ENCODE measurements around the gene EI24. TPM values are rescaled to one million over a fixed set of nuclear protein-coding genes. Genes with fewer than 3 reads are reported as not detected.

Gene EI24
- total and polyA plus RNA-seq, 2 experiments from 2014 or later, result 76.2 to 130 TPM

DNA sequence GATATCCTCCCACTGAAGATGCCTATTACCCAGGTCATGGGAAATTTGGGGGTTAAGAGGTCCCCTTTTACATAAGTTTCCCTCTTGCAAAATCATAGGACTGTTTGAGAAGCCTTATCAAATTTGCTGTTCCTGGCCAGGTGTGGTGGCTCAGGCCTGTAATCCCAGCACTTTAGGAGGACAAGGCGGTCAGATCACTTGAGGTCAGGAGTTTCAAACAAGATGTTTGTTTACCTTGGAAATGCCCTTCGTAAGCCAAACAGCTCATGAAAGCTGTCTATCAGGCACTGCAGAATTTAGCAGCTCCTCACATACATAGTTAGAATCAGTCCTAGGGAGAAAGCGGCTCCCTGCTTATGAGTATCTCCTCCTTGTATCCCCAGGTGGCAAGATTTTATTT, 4.9 kb upstream of the EI24 start:
- no peak overlapping the region for H2AFZ ChIP-seq
- H3K27ac ChIP-seq, result no peak overlapping the region
- DNase-seq (ENCODE audit: low spot score), result no peak
- no peak overlapping the region for H3K4me2 ChIP-seq
- TF ChIP-seq EZH2phosphoT487 (IDR thresholded peaks at IDR 0.05; ENCODE audit: low read depth, severe bottlenecking, unreplicated experiment), result no peak
- no peak for TF ChIP-seq EZH2 (IDR thresholded peaks at IDR 0.05; ENCODE audit: borderline replicate concordance)
- TF ChIP-seq, protein P1, sequence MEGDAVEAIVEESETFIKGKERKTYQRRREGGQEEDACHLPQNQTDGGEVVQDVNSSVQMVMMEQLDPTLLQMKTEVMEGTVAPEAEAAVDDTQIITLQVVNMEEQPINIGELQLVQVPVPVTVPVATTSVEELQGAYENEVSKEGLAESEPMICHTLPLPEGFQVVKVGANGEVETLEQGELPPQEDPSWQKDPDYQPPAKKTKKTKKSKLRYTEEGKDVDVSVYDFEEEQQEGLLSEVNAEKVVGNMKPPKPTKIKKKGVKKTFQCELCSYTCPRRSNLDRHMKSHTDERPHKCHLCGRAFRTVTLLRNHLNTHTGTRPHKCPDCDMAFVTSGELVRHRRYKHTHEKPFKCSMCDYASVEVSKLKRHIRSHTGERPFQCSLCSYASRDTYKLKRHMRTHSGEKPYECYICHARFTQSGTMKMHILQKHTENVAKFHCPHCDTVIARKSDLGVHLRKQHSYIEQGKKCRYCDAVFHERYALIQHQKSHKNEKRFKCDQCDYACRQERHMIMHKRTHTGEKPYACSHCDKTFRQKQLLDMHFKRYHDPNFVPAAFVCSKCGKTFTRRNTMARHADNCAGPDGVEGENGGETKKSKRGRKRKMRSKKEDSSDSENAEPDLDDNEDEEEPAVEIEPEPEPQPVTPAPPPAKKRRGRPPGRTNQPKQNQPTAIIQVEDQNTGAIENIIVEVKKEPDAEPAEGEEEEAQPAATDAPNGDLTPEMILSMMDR (IDR thresholded peaks at IDR 0.05; ENCODE audit: poor library complexity), result no peak
- H4K20me1 ChIP-seq (ENCODE audit: insufficient read depth, poor library complexity, severe bottlenecking), result no peaks in the 10 kb centered on the region
- WGBS (ENCODE audit: low lambda C conversion rate, missing lambda C conversion rate), result 59% methylated on average over 3 of the region's 3 CpGs
- no peaks in the 10 kb centered on the region for H3K27me3 ChIP-seq
- no peaks in the 10 kb centered on the region for H3K9me2 ChIP-seq (replicated peaks; ENCODE audit: insufficient read depth)
- H3K4me3 ChIP-seq, result no peak overlapping the region
- H3K9me3 ChIP-seq (ENCODE audit: low read depth), result no peaks in the 10 kb centered on the region
- no peaks in the 10 kb centered on the region for H3K4me1 ChIP-seq (ENCODE audit: insufficient read depth)
- no peaks in the 10 kb centered on the region for H3K36me3 ChIP-seq (replicated peaks; ENCODE audit: insufficient read depth, low read depth)
- no peaks in the 10 kb centered on the region for H3K79me2 ChIP-seq

DNA sequence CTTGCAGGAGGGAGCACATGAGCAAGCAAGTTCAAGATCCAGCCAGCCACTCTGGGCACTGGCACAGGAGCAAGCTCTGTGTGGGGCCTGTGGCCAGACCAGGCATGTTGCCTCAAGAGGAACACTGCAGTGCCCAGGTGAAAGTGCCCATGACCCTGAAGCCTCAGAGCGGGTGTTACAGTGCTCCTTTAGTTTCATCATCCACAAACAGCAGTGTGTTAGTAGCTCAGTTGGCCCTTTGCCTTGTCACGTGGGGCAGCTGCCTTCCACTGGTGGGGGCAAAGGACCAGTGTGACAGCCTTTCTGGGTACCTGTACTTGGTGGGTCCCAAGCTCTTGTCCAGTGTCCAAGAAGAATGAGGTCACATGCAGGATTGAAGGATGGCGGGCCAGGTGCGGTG, 3.0 kb upstream of the EI24 start:
- Histone ChIP-seq H3K4me2 (no peak overlapping the region), H3K4me1 (ENCODE audit: insufficient read depth) (peaks cover 9% of the 10 kb centered on the region), H4K20me1 (ENCODE audit: insufficient read depth, poor library complexity, severe bottlenecking) (peaks cover 2% of the 10 kb centered on the region), H2AFZ (no peak overlapping the region), H3K36me3 (replicated peaks; ENCODE audit: insufficient read depth, low read depth) (no peaks in the 10 kb centered on the region), H3K9me3 (ENCODE audit: low read depth) (no peaks in the 10 kb centered on the region), H3K27me3 (no peaks in the 10 kb centered on the region), H3K79me2 (peaks cover 17% of the 10 kb centered on the region), H3K27ac (no peak overlapping the region), H3K4me3 (no peak overlapping the region), H3K9me2 (replicated peaks; ENCODE audit: insufficient read depth) (no peaks in the 10 kb centered on the region)
- TF ChIP-seq, protein P1 (IDR thresholded peaks at IDR 0.05; ENCODE audit: poor library complexity), result no peak
- no peak for TF ChIP-seq EZH2phosphoT487 (IDR thresholded peaks at IDR 0.05; ENCODE audit: low read depth, severe bottlenecking, unreplicated experiment)
- no peak for TF ChIP-seq EZH2 (IDR thresholded peaks at IDR 0.05; ENCODE audit: borderline replicate concordance)
- 82% methylated on average over 4 of the region's 4 CpGs for WGBS (ENCODE audit: low lambda C conversion rate, missing lambda C conversion rate)
- DNase-seq (ENCODE audit: low spot score), result no peak

DNA sequence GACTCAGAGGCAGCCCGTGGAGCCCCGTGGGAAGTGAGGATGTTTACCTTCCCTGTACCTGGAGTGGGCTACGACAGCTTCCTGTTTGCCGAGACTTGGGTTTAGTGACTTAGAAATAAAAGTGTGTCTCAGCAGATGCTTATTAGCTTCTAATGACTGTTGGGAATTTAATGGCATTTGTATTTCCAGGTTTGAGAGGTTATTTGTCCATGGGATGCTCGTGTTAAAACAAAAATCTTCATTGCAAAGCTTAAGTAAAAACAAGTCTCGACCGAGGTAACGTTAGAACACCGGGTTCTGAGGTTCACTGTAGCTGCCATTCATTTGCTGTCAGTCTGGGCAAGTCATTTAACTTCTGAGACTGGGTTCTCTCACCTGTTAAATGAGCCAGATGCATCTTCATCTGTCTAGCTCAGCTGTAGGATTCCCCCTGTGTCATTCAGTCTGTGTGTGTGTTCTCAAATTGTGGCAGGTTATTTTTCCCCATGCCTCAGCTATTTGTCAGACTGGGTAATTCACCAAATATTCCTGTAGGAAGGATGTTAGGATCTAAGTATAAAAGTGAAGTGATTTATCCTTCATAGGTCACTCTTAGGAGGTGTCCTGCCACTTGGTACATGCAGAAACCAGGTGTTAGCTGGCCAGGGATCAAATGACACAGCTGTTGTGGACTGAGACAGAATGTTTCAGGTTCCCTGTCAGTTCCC, 791 bp downstream of the EI24 start:
- TF ChIP-seq EZH2phosphoT487 (IDR thresholded peaks at IDR 0.05; ENCODE audit: low read depth, severe bottlenecking, unreplicated experiment), result no peak
- TF ChIP-seq EZH2 (IDR thresholded peaks at IDR 0.05; ENCODE audit: borderline replicate concordance), result no peak
- TF ChIP-seq, protein P1 (IDR thresholded peaks at IDR 0.05; ENCODE audit: poor library complexity), result no peak
- H3K36me3 ChIP-seq (replicated peaks; ENCODE audit: insufficient read depth, low read depth), result no peaks in the 10 kb centered on the region
- no peak for DNase-seq (ENCODE audit: low spot score)
- H3K27ac ChIP-seq, result peak overlapping the region; percentile 78
- 6% methylated on average over 9 of the region's 9 CpGs for WGBS (ENCODE audit: low lambda C conversion rate, missing lambda C conversion rate)
- H4K20me1 ChIP-seq (ENCODE audit: insufficient read depth, poor library complexity, severe bottlenecking), result peaks cover 4% of the 10 kb centered on the region
- no peaks in the 10 kb centered on the region for H3K9me3 ChIP-seq (ENCODE audit: low read depth)
- no peaks in the 10 kb centered on the region for H3K9me2 ChIP-seq (replicated peaks; ENCODE audit: insufficient read depth)
- H3K79me2 ChIP-seq, result peaks cover 31% of the 10 kb centered on the region
- no peaks in the 10 kb centered on the region for H3K27me3 ChIP-seq
- H3K4me2 ChIP-seq, result peak overlapping the region; percentile 87
- H3K4me1 ChIP-seq (ENCODE audit: insufficient read depth), result peaks cover 9% of the 10 kb centered on the region
- peak overlapping the region; percentile 78 for H2AFZ ChIP-seq
- peak overlapping the region; percentile 73 for H3K4me3 ChIP-seq
